Chondrocyte (in vitro differentiated cells): ENCODE results near the gene PLD1. TPM values are rescaled to one million over a fixed set of nuclear protein-coding genes. Genes with fewer than 3 reads are reported as not detected.
A peak's percentile ranks its signal among the peaks of the same experiment; 100 is the strongest.

ENCODE experiments used
- DNase-seq: peaks from one replicate; pipeline ENCODE4 v3.0.0; 2021; ENCODE audit warnings: mixed read lengths, low spot score
- H3K27ac Mint-ChIP-seq: one replicate; pipeline ENCODE4 v1.8.0; 2021; ENCODE audit warnings: mild to moderate bottlenecking, moderate library complexity, mixed read lengths; ENCODE audit not compliant: unreplicated experiment
- H3K27me3 Mint-ChIP-seq: 2 replicates; pipeline ENCODE4 v1.8.0; 2021; ENCODE audit warnings: low read depth, mixed read lengths
- H3K36me3 Mint-ChIP-seq: 2 replicates; pipeline ENCODE4 v1.8.0; 2021; ENCODE audit warnings: low read depth, mixed read lengths
- H3K4me1 Mint-ChIP-seq: 2 replicates; pipeline ENCODE4 v1.8.0; 2021; ENCODE audit warnings: low read depth, mild to moderate bottlenecking, mixed read lengths
- H3K4me3 Mint-ChIP-seq: one replicate; pipeline ENCODE4 v1.8.0; 2021; ENCODE audit warnings: mild to moderate bottlenecking, moderate library complexity, mixed read lengths; ENCODE audit not compliant: unreplicated experiment
- H3K9me3 Mint-ChIP-seq: 2 replicates; pipeline ENCODE4 v1.8.0; 2021; ENCODE audit warnings: low read depth, mixed read lengths
- total RNA-seq: library from RNA; stranded (reverse); gene quantifications from 3 replicates; pipeline ENCODE4 v1.2.1, GENCODE V29; 2021
- TF ChIP-seq, protein P1 (sequence below): fragments of 200-600 bp; sonication (generic); IDR thresholded peaks from 2 replicates; pipeline ENCODE4 v1.5.0; 2021; ENCODE audit warnings: antibody characterized with exemption, mild to moderate bottlenecking, moderate library complexity

Gene PLD1
- total RNA-seq, 1 donor from 2014 or later: 17.0 TPM

DNA sequence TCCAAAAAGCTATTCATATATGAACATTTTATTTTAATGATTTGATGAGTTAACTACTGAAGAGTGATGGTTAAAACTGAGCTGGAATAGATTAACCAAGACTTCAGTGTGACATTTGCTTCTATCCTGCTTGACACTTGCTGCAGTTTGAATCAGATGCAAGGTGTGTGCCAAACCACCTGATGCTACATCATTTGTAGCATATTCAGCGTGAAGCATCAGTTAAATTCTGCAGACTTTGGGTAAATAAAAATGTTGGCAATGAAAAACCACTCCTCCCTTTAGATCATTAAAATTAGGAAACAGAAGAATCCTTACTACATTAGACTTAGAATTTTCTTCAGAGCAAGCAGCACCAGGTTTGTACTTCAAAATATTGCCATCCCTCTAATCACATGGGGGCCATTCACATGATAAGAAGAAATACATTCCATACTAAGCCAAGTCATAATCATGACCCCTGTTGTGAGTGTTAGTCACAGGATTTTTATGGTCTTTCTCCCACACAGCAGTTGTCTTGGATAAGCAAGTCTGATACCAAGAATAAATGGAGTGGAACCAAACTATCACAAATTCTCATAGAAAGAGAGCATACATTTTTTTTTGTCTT lies 189.4 kb downstream of the PLD1 start:
- Mint-ChIP-seq H3K27ac (peak overlapping the region; percentile 6), H3K4me1 (peaks cover 15% of the 10 kb centered on the region), H3K27me3 (no peaks in the 10 kb centered on the region), H3K36me3 (peaks cover 27% of the 10 kb centered on the region), H3K9me3 (peaks cover 28% of the 10 kb centered on the region), H3K4me3 (no peak overlapping the region)
- TF ChIP-seq, protein P1, sequence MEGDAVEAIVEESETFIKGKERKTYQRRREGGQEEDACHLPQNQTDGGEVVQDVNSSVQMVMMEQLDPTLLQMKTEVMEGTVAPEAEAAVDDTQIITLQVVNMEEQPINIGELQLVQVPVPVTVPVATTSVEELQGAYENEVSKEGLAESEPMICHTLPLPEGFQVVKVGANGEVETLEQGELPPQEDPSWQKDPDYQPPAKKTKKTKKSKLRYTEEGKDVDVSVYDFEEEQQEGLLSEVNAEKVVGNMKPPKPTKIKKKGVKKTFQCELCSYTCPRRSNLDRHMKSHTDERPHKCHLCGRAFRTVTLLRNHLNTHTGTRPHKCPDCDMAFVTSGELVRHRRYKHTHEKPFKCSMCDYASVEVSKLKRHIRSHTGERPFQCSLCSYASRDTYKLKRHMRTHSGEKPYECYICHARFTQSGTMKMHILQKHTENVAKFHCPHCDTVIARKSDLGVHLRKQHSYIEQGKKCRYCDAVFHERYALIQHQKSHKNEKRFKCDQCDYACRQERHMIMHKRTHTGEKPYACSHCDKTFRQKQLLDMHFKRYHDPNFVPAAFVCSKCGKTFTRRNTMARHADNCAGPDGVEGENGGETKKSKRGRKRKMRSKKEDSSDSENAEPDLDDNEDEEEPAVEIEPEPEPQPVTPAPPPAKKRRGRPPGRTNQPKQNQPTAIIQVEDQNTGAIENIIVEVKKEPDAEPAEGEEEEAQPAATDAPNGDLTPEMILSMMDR: no peak
- DNase-seq: no peak

DNA sequence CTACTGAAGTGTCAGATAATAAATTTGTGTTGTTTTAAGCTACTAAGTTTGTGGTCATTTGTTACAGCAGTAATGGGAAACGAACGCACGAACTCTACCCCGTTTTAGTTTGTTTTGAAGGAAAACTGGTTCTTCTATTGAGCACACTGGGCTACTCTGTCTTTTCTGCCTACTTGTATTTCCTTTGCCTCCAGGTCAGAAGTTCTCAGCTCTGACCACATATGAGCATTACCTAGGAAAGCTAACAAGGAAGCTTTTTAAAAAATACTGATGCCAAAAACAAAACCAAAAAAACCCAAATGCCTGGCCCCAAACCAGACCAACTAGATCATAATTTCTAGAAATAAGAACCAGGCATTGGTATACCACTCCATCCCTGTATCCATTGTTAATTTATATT lies 193.5 kb downstream of the PLD1 start:
- Mint-ChIP-seq H3K36me3 (peaks cover 18% of the 10 kb centered on the region), H3K9me3 (peaks cover 13% of the 10 kb centered on the region), H3K27ac (no peak overlapping the region), H3K4me1 (peaks cover 20% of the 10 kb centered on the region), H3K27me3 (no peaks in the 10 kb centered on the region), H3K4me3 (no peak overlapping the region)
- TF ChIP-seq, protein P1: no peak
- no peak for DNase-seq

DNA sequence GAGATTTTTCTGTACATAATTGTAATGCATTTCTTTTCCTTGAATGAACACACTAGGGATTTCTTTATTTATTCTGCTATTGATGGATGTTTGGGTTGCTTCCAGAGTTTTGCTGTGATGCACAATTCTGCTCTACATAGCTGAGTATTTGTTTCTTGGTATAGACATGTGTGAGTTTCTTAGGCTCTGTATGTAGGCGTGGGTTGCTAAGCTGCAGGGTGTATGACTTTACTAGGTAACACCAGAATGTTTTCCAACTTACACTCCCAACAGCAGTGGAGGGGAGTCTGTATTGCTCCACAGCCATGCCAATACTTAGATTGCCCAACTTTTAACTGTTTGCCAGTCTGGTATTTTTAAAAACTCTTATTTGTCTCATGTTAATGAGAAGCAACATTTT lies 194.6 kb downstream of the PLD1 start:
- DNase-seq: no peak
- Mint-ChIP-seq H3K27ac (no peak overlapping the region), H3K4me1 (peaks cover 9% of the 10 kb centered on the region), H3K27me3 (no peaks in the 10 kb centered on the region), H3K9me3 (peaks cover 13% of the 10 kb centered on the region), H3K36me3 (peaks cover 22% of the 10 kb centered on the region), H3K4me3 (no peak overlapping the region)
- TF ChIP-seq, protein P1: no peak

DNA sequence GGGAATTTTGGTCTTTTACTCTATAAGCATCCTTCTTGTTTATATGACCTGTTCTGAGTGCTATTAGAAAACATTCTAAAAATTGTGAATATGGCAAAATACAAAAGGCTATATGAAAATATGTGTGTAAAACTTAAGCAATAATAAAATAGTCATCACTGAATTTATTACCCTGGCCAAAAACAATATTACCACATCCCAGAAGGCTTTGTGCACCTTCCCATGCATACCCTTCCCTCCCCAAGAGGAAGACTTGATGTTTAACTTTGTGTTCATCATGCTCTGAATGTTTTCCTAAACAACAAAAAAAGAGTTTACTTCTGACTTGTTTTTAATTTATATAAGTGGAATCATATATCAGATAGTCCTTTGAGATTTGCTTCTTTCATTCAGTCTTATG lies 195.0 kb downstream of the PLD1 start:
- Mint-ChIP-seq H3K9me3 (peaks cover 13% of the 10 kb centered on the region), H3K36me3 (peaks cover 22% of the 10 kb centered on the region), H3K4me1 (peaks cover 9% of the 10 kb centered on the region), H3K4me3 (no peak overlapping the region), H3K27ac (no peak overlapping the region), H3K27me3 (no peaks in the 10 kb centered on the region)
- no peak for DNase-seq
- TF ChIP-seq, protein P1: no peak

DNA sequence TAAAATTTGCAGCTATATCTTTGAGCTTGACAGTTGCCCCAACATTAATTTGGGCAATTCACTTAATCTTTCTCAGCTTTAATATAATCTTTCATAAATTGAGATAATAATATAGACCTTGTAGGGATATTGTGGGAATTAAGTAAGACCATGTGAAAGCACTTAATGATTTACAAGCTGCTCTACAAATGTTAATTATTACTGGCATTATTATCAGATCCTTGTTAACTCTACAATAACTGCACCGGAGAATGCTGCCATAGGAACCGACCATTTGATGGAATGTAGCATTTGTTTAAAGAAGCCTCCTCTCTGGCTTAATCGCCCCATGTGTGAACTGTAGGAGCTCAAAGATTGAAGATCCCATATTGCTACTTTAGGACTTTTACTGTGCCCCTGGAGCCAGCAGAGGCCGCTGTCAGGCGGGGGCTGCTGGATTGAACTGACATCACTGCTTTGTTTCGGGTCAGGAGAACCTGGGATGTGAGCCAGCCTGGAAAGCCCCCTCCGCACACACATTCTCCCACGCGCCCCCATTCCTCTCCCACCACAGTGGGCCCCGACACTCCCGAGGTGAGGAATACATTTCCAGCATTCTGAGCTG lies 195.9 kb downstream of the PLD1 start:
- Mint-ChIP-seq H3K9me3 (peaks cover 13% of the 10 kb centered on the region), H3K27me3 (no peaks in the 10 kb centered on the region), H3K27ac (no peak overlapping the region), H3K36me3 (peaks cover 24% of the 10 kb centered on the region), H3K4me1 (peaks cover 9% of the 10 kb centered on the region), H3K4me3 (no peak overlapping the region)
- no peak for DNase-seq
- TF ChIP-seq, protein P1: peak; percentile 74
